Caco-2 (cell line): ENCODE results near the gene THAP3. TPM values are rescaled to one million over a fixed set of nuclear protein-coding genes. Genes with fewer than 3 reads are reported as not detected.

Experiments used
- BruUV-seq: library from RNA; stranded (reverse); fragments of 400-500 nt; replicated peaks from 2 replicates; lab custom pipeline; 2021; lab: Mats Ljungman, UMichigan
- CTCF ChIA-PET: fragments of 300-600 bp; sonication (Branson Sonifier 250); formaldehyde crosslinking; loops from one replicate; lab custom pipeline; 2022; ENCODE audit warnings: antibody characterized with exemption; lab: Charles Lee
- POLR2A ChIA-PET: fragments of 300-600 bp; sonication (Branson Sonifier 250); formaldehyde crosslinking; loops from one replicate; lab custom pipeline; 2022; ENCODE audit warnings: antibody characterized with exemption; lab: Charles Lee
- DNase-seq, 2 experiments: peaks; one replicate each; pipeline versions ENCODE4 v3.0.0 to v3.0.0-alpha.2; 2020 to 2022
- H3K27me3 ChIP-seq: replicated peaks from 2 replicates; pipeline ENCODE4 v1.6.0; 2011; ENCODE audit warnings: low read length; ENCODE audit not compliant: control insufficient read depth, insufficient read depth
- H3K36me3 ChIP-seq: 2 replicates; pipeline ENCODE4 v1.5.1; 2011; ENCODE audit warnings: low read length; ENCODE audit not compliant: control insufficient read depth, insufficient read depth
- H3K4me1 ChIP-seq: fragments of 250-450 bp; sonication (Bioruptor Pico); 2 replicates; pipeline ENCODE4 v1.5.1; 2020; ENCODE audit warnings: mild to moderate bottlenecking
- H3K4me3 ChIP-seq: 2 replicates; pipeline ENCODE4 v1.5.1; 2011; ENCODE audit warnings: low read depth, mild to moderate bottlenecking, control low read depth, low read length
- H3K9me3 ChIP-seq: fragments of 250-450 bp; sonication (Bioruptor Pico); 2 replicates; pipeline ENCODE4 v1.5.1; 2020; ENCODE audit warnings: mild to moderate bottlenecking, moderate library complexity
- H3K27ac Mint-ChIP-seq: one replicate; pipeline ENCODE4 v1.8.0; 2022; ENCODE audit warnings: mixed read lengths; ENCODE audit not compliant: unreplicated experiment
- H3K27me3 Mint-ChIP-seq: one replicate; pipeline ENCODE4 v1.8.0; 2022; ENCODE audit warnings: mixed read lengths; ENCODE audit not compliant: insufficient read depth, unreplicated experiment
- H3K36me3 Mint-ChIP-seq: one replicate; pipeline ENCODE4 v1.8.0; 2022; ENCODE audit warnings: mild to moderate bottlenecking, mixed read lengths; ENCODE audit not compliant: insufficient read depth, unreplicated experiment
- H3K4me1 Mint-ChIP-seq: one replicate; pipeline ENCODE4 v1.8.0; 2022; ENCODE audit warnings: low read depth, mixed read lengths; ENCODE audit not compliant: unreplicated experiment
- H3K4me3 Mint-ChIP-seq: one replicate; pipeline ENCODE4 v1.8.0; 2022; ENCODE audit warnings: mild to moderate bottlenecking, moderate library complexity, mixed read lengths; ENCODE audit not compliant: unreplicated experiment
- H3K9me3 Mint-ChIP-seq: one replicate; pipeline ENCODE4 v1.8.0; 2022; ENCODE audit warnings: mixed read lengths; ENCODE audit not compliant: unreplicated experiment
- intact Hi-C: fragments of 100-400 bp; cut with micrococcal nuclease; formaldehyde crosslinking; loops from one replicate; pipeline ENCODE4 v1.10.0; 2022; ENCODE audit not compliant: unreplicated experiment
- total RNA-seq: library from RNA; stranded (reverse); gene quantifications from 2 replicates; pipeline ENCODE4 v1.2.3, GENCODE V29; 2022
- TF ChIP-seq, protein P1 (sequence below), 2 experiments: fragments of 200-600 bp in 1 of 2; IDR thresholded peaks; 1 replicate in 1 of 2; 2 replicates in 1 of 2; pipeline versions ENCODE4 v1.5.1 to v1.8.0; 2011 to 2022; ENCODE audit warnings: antibody characterized with exemption in 1 of 2, control low read depth in 1 of 2, inconsistent platforms in 1 of 2, low read depth in 1 of 2, low read length in 1 of 2, mild to moderate bottlenecking in 1 of 2, moderate library complexity in 1 of 2; ENCODE audit not compliant: insufficient read depth in 1 of 2, severe bottlenecking in 1 of 2, unreplicated experiment in 1 of 2

THAP3 gene
- total RNA-seq, 1 experiment from 2014 or later: 13.5 TPM

DNA sequence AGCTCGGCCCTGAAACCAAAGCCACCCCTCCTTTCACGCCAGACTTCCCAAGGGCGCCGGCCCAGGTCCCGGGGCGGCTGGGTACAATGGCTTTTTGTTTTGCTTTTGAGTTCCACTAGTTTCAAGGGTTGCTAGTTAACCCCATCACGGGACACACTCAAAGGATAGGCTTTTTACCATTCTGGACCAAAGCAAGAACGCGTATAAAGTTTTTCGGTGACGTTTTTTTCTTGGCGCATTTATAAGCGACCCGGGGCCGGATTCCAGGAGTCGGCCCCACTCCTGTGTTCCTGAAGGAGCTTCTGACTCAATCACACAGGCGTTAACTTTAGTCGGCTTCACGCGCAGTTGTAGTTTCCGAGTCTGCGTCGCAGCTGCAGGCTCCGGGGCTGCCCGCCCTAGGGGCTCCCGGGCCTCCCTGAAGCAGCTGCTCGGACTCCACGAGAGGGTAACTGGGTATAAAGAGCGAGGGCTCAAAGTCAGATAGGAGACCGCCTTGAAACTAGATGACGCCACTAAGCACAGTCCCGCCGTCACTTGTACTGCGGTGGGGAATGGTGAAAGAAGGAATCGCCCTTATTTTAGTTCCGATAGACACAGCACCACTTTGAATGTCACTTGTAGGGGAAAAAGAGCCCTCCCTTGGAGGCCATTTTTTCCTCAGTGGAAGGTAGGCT lies 21.3 kb upstream of the THAP3 start:
- ChIA-PET CTCF (no interaction called here), POLR2A (interaction anchor here (0.9 to 1.5 kb wide), 4 partner anchors 12 to 98 kb away, joined by 3 to 8 read pairs (median 4); partner anchors contain the start of genes DNAJC11 and ZBTB48)
- TSS peak; percentile 90 for BruUV-seq
- peak overlapping the region; percentile 96 for H3K27ac Mint-ChIP-seq
- Histone ChIP-seq H3K4me1 (peaks cover 9% of the 10 kb centered on the region; the same call in 1 of the 2 replicates), H3K4me3 (peak overlapping the region; percentile 56), H3K9me3 (no peaks in the 10 kb centered on the region), H3K36me3 (no peaks in the 10 kb centered on the region), H3K27me3 (no peaks in the 10 kb centered on the region)
- peak overlapping the region; percentile 96 for H3K4me3 Mint-ChIP-seq
- DNase-seq: peak; percentile 65 to 73
- no peaks in the 10 kb centered on the region for H3K9me3 Mint-ChIP-seq
- intact Hi-C loops: loop anchor here (10.0 kb wide), 2 partner anchors 49 to 109 kb away; partner anchors contain the start of genes NOL9, PLEKHG5 and TAS1R1
- peaks cover 37% of the 10 kb centered on the region for H3K36me3 Mint-ChIP-seq
- TF ChIP-seq, protein P1, sequence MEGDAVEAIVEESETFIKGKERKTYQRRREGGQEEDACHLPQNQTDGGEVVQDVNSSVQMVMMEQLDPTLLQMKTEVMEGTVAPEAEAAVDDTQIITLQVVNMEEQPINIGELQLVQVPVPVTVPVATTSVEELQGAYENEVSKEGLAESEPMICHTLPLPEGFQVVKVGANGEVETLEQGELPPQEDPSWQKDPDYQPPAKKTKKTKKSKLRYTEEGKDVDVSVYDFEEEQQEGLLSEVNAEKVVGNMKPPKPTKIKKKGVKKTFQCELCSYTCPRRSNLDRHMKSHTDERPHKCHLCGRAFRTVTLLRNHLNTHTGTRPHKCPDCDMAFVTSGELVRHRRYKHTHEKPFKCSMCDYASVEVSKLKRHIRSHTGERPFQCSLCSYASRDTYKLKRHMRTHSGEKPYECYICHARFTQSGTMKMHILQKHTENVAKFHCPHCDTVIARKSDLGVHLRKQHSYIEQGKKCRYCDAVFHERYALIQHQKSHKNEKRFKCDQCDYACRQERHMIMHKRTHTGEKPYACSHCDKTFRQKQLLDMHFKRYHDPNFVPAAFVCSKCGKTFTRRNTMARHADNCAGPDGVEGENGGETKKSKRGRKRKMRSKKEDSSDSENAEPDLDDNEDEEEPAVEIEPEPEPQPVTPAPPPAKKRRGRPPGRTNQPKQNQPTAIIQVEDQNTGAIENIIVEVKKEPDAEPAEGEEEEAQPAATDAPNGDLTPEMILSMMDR (IDR thresholded peaks at IDR 0.05; ENCODE audit: insufficient read depth in 1 of 2, low read depth in 1 of 2, low read length in 1 of 2, severe bottlenecking in 1 of 2, unreplicated experiment in 1 of 2): no peak
- no peaks in the 10 kb centered on the region for H3K4me1 Mint-ChIP-seq
- H3K27me3 Mint-ChIP-seq: no peaks in the 10 kb centered on the region

DNA sequence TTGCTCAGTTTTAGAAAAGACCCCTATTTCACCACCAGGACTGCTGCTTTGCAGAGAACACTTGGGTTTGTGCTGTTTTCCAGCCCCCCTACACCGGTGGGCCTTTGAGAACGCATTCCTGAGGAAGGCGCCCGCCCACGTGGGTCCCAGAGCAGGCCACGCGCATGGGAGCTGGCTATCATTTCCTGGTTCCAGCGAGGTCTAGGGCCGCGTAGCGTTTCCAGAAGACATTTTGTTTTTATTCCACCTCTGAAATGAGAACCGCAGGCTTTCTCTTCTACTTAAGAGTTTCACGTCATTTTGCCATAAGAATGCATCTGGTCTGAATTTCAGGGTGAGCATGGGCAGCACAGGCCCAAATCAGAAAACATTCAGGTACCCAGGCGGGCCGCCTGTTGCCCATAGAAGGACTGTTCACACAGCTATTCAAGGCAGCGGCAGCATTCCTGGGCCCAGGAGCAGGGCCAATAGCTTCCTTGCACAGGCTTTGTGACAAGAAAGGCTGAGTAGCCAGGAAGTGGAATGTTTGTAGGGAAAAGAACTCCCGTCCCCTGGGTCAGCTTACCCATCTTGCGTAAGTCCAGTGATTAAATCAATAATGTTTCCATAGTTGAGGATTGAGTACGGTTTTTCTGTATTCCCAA lies 20.6 kb upstream of the THAP3 start:
- intact Hi-C loops: loop anchor here (1.0 to 10.0 kb wide), 4 partner anchors 9 to 109 kb away; partner anchors contain the start of genes NOL9, PHF13, PLEKHG5 and TAS1R1
- Histone ChIP-seq H3K27me3 (no peaks in the 10 kb centered on the region), H3K9me3 (no peaks in the 10 kb centered on the region), H3K4me3 (peak overlapping the region; percentile 56), H3K36me3 (no peaks in the 10 kb centered on the region), H3K4me1 (peaks cover 9% of the 10 kb centered on the region; the same call in 1 of the 2 replicates)
- ChIA-PET CTCF (interaction anchor here (1.1 kb wide), 1 partner anchor 50 kb away, joined by 3 read pairs; the partner anchor contains the start of gene NOL9), POLR2A (interaction anchor here (0.6 to 1.5 kb wide), 6 partner anchors 9 to 97 kb away, joined by 3 to 8 read pairs (median 4); partner anchors contain the start of genes DNAJC11 and ZBTB48)
- peak; percentile 82 to 86 for DNase-seq
- TF ChIP-seq, protein P1 (IDR thresholded peaks at IDR 0.05; ENCODE audit: insufficient read depth in 1 of 2, low read depth in 1 of 2, low read length in 1 of 2, severe bottlenecking in 1 of 2, unreplicated experiment in 1 of 2): no peak
- Mint-ChIP-seq H3K27ac (peak overlapping the region; percentile 96), H3K27me3 (no peaks in the 10 kb centered on the region), H3K4me1 (no peaks in the 10 kb centered on the region), H3K36me3 (peaks cover 32% of the 10 kb centered on the region), H3K9me3 (no peaks in the 10 kb centered on the region), H3K4me3 (peak overlapping the region; percentile 96)
- no TSS peak for BruUV-seq
